Activated CD4-positive, alpha-beta T cell treated with anti-CD3 and anti-CD28 coated beads for 1 hour (primary cell): ENCODE data around the gene WASF3.
A peak's percentile ranks its signal among the peaks of the same experiment; 100 is the strongest.

Experiments used
- DNase-seq: peaks from one replicate; pipeline ENCODE4 v3.0.0-alpha.2; 2020

The WASF3 gene

GRCh38 chr13:26688286-26688685 is 130.8 kb downstream of the WASF3 start:
- DNase-seq, result no peak

GRCh38 chr13:26688980-26689379 is 131.5 kb downstream of the WASF3 start:
- no peak for DNase-seq

- DNase-seq, result no peak
These were observed 136.4 kb downstream of the WASF3 start for GRCh38 chr13:26693749-26694463.

- DNase-seq, result no peak
These were observed 137.3 kb downstream of the WASF3 start for GRCh38 chr13:26694609-26695359.

- no peak for DNase-seq
These were observed 137.8 kb downstream of the WASF3 start for GRCh38 chr13:26695360-26695705.

GRCh38 chr13:26695891-26696311 is 138.4 kb downstream of the WASF3 start:
- DNase-seq, result no peak

GRCh38 chr13:26697069-26697955 is 139.8 kb downstream of the WASF3 start:
- no peak for DNase-seq

GRCh38 chr13:26698392-26699196 is 141.1 kb downstream of the WASF3 start:
- peak; percentile 70 for DNase-seq

- DNase-seq, result no peak
These were observed 141.7 kb downstream of the WASF3 start for GRCh38 chr13:26699197-26699490.

GRCh38 chr13:26705536-26705935 is 148.1 kb downstream of the WASF3 start:
- no peak for DNase-seq

- no peak for DNase-seq
These were observed 148.9 kb downstream of the WASF3 start for GRCh38 chr13:26706381-26706780.

GRCh38 chr13:26707122-26708006 is 149.9 kb downstream of the WASF3 start:
- DNase-seq, result no peak

- DNase-seq, result no peak
These were observed 150.5 kb downstream of the WASF3 start for GRCh38 chr13:26708007-26708297.

- no peak for DNase-seq
These were observed 152.0 kb downstream of the WASF3 start for GRCh38 chr13:26709461-26709860.

GRCh38 chr13:26710166-26710565 is 152.7 kb downstream of the WASF3 start:
- no peak for DNase-seq

- no peak for DNase-seq
These were observed 153.7 kb downstream of the WASF3 start for GRCh38 chr13:26711211-26711610.

- no peak for DNase-seq
These were observed 155.9 kb downstream of the WASF3 start for GRCh38 chr13:26713341-26713740.

GRCh38 chr13:26716984-26717383 is 159.5 kb downstream of the WASF3 start:
- DNase-seq, result no peak

GRCh38 chr13:26718146-26718545 is 160.7 kb downstream of the WASF3 start:
- no peak for DNase-seq

GRCh38 chr13:26718872-26719271 is 161.4 kb downstream of the WASF3 start:
- DNase-seq, result no peak

- DNase-seq, result no peak
These were observed 162.0 kb downstream of the WASF3 start for GRCh38 chr13:26719356-26719945.
